NCI-H748 (cell line): ENCODE measurements around the gene ASNSD1.
"Not testable (repeated sequence)": the region's sequence is repeated elsewhere in the genome, so short reads cannot be mapped to it uniquely, and the experiment has no call there.

Experiments
- DNase-seq: peaks from one replicate; lab custom pipeline; 2025; ENCODE audit not compliant: unreplicated experiment; lab: John Stamatoyannopoulos, UW

The ASNSD1 gene

DNA sequence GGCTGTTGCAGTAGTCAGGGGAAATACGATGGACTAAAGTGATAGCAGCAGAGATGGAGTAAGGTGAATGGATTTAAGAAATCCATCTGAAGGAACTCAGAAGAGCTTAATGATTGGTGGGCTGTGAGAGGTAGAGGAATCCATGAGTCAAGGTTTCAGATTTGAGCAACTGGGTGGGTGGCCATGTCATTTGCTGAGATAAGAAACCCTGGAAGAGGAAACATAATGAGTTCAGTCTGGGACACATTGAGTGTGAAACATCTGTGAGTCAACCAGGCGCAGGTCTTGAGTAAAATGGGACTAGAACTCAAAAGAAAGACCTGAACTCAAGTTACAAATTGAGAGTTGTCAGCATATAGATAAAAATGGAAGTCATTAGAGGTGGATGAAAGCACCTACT is 19.7 kb upstream of the ASNSD1 start:
- no peak for DNase-seq

DNA sequence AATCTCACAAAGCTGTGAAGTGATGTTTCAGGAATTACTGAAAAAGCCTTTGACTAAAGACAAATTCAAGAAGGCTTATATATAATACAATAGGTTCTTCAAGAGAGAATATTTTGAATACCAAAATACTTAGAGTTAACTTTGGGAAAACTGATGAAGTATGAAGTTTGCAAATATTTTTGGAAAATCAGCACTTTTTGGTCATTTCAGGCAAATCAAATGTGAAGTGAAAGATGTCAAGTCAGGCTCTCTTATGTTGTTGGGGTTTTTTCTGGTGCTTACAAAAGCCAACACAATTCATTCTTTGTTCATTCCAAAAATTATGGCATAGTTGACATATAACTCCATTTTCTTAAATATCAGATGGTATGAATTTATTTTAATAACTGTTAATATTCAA is 14.7 kb upstream of the ASNSD1 start:
- no peak for DNase-seq

DNA sequence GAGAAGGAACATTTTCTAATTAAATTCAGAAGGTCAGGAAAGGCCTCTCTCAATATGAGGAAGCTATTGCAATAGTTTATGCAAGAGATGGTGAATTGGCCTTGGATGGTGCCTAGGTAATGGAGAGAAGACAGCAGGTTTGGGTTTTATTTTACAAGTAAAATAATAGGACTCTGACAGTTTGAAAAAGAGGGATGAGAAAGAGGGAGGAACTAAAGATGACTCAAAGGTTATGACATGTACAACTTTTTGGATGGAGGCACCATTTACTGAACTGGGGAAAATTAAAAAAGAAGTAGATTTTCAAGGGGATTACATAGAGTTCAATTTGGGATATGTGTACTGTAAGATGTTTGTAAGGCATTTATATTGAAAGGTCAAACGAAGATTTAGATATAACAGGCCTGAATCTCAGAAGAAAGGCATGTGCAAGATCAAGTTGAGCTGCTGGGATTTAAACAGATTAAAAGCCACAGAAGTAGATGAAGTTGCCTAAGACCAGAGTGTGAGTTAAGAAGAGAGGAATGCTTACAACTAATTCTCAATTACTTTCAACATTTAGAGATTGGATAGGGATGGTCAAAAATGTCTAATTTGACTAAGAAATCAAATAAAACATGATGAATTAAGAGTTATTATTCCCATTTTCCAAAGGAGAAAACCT is 12.3 kb upstream of the ASNSD1 start:
- DNase-seq, result no peak

DNA sequence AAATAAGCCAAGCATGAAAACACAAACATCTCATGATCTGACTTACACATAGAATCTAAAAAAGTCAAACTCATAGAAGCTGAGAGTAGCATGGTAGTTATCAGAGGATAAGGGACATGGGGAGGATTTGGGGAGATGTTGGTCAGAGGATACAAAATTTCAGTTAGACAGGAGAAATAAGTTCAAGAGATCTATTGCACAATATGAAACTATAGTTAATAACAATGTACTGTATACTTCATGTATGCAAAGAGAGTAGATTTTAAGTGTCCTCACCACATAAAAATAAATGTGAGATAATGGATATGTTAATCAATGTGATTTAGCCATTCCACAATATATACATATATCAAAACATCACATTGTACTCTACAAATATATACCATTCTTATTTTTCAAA is 10.0 kb upstream of the ASNSD1 start:
- DNase-seq, result no peak

DNA sequence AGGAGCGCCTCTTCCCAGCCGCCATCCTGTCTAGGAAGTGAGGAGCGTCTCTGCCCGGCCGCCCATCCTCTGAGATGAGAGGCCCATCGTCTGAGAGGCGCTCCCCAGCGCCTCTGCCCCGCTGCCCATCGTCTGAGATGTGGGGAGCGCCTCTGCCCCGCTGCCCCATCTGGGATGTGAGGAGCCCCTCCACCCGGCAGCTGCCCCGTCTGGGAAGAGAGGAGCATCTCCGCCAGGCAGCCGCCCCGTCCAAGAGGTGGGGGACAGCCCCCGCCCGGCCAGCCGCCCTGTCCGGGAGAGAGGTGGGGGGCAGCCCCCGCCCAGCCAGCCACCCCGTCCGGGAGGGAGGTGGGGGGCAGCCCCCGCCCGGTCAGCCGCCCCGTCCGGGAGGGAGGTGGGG is 7.8 kb upstream of the ASNSD1 start:
- DNase-seq, result not testable (repeated sequence)

DNA sequence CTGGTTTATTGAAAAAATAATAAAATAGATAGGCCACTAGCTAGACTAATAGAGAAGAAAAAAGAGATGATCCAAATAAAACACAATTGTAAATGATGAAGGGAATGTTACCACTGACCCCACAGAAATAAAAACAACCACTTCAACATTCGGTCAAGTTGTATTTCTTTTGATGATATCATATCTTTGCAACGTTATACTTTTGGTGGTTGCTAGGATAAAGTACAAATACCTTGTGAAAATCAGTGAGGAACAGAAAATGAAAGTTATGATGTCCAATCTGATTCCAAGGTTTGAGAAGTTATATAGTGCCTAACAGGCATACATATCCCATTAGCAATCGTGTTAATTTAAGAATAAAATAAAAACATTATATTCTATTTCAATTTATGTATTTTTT is 6.6 kb upstream of the ASNSD1 start:
- no peak for DNase-seq

DNA sequence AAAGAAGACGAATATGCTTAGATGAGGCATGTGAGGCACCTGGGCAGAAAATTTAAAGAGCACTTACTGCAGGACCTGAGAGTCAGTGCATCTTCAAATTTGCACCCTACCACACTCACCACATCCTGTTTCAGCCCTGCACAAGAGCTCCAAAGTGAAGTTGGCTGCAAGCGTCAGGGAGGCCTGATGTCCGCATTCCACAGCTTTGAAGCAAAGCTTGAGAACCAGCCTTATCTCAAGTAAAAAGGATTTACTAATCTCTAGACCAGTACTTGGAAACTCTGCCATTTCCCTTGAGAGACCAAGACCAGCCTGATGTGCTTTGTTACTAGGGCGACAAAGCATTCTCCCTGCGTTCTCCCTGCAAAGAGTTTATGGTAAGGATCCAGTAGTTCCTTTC is 3.4 kb upstream of the ASNSD1 start:
- DNase-seq, result no peak

DNA sequence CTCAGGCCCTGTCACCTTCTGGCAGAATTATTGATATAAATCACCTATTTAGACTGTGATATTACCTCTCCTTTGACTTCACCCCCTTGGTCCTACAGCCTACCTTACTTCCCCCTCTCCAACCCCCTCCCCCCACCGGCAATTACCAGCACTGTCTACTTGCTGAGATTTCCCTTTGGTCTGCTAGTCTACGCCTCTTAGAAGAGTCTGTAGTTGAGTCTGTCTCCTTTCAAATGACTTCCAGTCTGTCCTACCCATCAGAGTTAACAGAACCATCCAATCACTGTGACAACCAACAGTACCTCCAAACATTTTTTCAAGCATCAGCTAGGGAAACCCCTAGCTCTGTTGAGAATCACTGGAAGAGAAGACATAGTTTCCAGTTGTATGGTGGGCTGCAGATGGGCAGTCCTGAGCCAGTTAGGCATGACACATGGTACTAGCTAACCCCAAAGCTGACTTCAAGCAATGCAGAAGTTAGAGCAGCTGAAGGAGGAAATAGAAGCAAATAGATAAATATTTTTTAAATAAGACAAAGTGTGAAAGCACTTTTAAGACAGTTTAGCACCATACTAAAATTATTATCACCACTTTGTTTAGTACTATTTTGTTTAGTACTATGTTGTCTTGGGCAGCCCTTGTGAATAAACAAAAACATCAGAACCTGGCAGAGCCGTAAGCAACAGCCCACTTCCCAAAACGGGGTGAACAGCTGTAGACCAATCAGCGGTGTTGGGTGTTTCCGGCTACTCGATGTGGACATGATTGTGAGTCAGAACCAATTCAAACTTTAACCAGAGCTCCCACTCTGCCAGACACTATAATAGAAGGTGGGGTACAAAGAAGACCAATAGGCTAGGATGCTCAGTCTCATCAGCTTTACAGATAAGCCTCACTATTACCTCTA is 2.7 kb upstream of the ASNSD1 start:
- DNase-seq, result no peak

DNA sequence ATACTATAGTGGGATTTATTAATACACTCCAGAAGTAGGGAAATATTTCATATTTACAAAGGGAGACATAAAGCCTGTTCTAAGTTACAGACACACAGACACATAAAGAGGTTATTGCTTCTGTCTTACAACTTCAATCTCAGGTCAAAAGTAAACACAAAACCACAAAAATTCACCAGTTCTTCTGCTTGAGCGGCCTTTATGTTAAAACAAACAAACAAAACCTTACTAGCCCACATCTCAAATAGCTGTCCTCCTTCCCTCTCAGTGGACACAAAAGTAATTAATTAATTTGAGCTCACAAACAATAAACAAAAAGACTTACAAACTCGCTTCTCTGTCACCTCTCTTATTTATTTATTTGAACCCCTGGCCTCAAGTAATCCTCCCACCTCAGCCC is 1.5 kb upstream of the ASNSD1 start:
- DNase-seq, result no peak

DNA sequence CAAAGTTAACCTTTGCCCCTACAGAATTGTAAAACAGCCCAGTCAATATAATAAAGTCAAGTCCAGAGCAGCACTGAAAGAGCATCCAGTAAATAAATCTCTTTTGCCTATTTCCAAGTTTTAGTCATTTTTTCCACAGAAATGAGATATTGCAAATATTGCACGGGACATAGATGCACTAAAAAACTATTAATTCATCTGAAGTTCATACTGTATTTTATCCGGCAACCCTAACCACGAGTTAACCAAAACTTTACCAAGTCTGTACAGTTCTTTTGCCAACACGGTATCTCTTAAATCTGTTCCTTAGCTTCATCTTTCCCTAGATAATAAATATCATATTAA is 484 bp upstream of the ASNSD1 start:
- no peak for DNase-seq

DNA sequence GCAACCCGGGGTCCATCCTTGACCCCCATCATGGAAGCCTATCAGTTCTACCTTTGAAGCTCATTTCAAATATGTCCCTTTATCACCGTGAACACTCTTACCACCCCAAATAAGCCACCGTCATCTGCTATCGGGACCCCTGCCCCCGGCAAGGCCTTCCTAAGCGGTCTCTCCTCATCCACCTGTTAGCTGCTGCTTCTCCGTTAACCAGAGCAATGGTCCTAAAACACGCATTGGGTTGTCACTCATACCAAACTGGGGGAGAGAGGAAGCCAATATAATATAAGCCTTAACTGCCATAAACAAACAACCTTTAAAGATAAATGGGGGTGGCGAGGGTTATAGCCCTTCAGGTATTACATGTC is 680 bp downstream of the ASNSD1 start:
- peak; percentile 25 for DNase-seq

DNA sequence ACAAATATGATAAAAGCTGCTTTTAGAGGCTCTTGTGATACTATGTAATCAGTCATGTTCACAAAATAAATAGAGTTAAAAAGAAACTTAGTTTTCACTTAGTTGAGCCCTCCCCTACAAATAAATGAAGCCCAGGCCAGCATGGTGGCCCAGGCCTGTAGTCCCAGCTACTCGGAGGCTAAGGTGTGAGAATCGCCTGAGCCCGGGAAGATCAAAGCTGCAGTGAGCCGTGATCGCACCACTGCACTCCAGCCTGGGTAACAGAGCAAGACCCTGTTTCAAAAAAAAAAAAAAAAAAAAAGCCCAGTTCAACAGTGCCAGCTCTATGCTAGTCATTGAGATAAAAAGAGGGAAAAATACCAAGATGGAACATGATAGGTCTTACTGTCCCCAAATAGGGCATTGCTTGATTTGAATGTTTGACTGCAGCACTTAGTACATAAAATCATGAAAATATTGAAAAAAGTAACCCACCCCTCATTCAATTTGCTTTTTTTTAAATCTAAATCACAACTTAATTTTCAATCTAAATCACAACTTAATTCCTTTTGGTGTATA is 1.5 kb downstream of the ASNSD1 start:
- no peak for DNase-seq

DNA sequence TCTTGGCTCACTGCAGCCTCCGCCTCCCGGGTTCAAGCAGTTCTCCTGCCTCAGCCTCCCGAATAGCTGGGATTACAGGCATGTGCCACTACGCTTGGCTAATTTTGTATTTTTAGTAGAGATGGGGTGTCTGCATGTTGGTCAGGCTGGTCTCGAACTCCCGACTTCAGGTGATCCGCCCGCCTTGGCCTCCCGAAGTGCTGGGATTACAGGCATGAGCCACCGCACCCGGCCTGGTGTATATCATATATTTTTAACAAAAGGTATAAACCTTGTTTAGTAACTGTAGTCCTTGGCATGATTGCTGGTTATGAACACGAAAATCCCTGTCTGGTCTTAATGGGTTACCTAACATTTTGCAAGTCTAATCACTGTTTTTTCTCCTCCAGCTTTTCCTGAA is 2.1 kb downstream of the ASNSD1 start:
- not testable (repeated sequence) for DNase-seq

DNA sequence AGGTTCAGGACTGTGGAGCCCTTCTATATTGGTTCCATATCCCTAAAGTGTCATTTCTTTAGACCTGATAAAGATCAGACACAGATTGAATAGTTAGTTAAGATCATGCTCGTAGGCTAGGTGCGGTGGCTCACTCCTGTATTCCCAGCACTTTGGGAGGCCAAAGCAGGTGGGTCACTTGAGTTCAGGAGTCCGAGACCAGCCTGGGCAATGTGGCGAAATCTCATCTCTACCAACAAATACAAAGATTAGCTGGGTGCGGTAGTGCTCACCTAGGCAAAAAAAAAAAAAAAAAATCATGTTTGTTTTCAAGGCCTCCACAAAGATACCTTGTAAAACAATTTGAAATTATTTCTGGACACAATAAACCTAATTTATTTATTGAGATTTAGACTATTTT is 8.7 kb downstream of the ASNSD1 start:
- DNase-seq, result no peak

DNA sequence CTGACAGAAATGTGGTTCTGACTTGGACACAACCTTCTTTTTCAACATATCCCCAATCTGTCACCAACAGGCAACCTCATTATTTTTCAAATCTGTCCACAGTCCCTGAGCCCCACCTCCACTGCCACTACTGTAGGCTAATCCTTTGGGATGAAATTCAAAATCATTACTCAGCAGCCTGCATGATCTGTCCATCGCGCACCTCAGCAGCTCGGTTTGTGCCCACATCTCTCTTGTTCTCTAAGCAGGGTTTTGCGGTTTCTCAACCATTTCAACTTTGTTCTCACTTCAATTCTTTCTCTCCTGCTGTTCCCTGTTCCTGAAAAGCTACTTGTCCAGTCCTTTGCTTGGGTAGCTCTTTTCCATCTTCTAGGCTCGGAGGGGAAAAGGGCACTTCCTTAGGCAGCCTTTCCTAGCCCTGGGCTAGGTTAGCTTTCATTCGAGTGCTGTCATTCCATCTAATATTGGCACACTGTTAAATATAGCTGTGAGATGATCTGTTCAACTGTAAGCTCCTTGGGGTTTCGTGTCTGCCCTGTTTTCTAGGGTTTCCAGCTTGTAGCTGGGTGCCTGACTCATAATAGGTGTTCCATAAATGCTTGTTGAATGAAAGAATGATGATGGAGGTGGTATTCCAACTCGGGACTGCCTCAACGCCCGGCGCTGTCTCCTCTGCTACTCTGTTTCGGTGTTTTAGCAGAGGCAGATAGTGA is 12.6 kb downstream of the ASNSD1 start:
- DNase-seq, result no peak

DNA sequence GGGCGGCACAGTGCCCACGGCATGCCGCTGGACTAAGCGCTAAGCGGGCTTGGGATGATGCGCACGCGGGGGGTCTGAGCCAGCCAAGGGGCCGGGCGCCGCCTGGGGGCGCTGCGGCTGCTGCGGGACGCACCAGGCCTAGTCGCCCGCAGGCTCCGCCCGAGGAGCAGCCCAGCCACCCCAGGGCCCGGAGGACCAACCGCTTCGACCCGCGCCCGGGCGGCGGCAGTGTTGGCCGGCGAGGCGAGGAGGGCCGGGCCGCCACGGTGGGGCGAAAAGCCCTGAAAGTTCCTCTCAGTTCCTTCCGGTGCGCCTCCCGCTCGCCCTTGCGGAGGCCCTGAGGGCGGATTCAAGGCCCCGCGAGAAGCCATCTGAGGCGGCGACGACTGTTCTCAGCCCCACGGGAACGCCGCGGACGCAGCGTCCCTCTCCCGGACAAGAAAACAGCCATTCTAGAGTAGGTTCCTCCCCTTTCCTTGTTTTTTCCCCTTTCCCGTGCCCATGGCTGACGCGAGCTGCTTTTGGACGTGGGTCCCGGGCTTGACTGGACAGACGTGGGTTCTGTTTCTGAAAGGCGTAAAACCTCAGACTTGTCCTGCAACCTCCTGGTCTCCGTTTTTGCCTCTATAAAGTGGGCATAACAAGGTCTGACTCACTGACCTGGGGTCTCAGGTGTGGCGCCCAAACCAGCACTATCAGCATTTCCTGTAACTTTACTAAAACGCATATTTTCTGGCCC is 13.3 kb downstream of the ASNSD1 start, which contains the start of gene ANKAR:
Gene ANKAR, plus strand, starts transcription at position 297 of the 739 bp plus-strand sequence. CDS start 1,821 bp downstream, outside the sequence.
- DNase-seq, result peak; percentile 91

DNA sequence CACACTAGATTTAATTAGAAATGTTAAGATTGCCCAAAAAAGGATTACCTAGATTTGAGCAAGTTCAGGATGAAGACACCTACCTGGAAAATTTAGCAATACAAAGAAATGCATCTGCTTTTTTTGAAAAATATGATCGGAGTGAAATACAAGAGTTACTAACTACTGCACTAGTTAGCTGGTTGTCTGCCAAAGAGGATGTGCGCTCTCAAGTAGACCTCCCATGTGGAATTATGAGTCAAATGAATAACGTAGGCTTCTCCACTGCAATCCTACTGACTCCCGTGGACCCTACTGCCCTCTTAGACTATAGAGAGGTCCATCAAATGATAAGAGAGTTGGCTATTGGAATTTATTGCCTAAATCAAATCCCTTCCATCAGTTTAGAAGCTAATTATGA is 15.2 kb downstream of the ASNSD1 start:
- no peak for DNase-seq

DNA sequence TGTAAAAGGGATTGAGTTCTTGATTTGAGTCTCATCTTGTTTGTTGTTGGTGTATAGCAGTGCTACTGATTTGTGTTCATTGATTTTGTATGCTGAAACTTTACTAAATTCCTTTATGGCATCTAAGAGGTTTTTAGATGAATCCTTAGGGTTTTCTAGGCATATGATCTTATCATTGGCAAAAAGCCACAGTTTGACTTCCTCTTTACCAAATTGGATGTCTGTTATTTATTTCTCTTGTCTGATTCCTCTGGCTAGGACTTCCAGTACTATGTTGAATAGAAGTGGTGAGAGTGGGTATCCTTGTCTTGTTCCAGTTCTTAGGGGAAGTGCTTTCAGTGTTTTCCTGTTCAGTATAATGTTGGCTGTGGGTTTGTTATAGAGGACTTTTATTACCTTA is 18.0 kb downstream of the ASNSD1 start:
- DNase-seq, result no peak

DNA sequence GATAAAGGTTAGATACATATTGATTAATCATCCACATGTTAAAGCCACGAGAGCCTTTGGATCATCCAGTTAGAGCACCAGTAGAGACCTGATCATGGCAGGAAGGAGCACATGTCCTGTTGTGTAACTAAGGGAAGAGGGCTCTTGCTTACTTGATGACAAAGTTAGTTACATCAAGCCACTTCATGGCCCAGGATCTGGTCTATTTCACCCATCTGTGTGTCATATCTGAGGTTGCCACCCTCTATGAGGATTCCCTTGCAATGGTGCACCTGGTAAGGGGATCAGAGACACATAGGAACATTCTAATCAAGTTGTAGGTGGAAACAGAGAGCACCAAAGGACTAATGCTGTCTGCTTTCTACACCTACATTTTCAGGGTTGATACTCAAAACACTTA is 19.9 kb downstream of the ASNSD1 start:
- no peak for DNase-seq

DNA sequence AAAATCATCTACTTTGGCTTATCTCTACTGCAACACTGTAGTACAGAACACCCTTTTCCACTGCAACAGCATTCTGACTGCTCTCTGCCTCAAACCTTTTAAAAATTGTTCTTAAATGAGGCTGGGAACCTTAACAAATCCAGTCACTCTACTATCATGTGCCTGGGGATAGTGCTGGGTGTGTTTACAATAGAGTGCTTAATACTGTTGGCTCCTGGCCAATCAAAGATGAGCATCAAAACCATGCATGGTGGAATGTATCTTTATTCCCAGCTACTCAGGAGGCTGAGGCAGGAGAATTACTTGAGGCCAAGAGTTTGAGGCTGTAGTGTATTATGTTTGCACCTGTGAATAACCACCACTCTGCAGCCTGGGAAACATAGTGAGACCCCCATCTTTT is 20.6 kb downstream of the ASNSD1 start:
- DNase-seq, result no peak

DNA sequence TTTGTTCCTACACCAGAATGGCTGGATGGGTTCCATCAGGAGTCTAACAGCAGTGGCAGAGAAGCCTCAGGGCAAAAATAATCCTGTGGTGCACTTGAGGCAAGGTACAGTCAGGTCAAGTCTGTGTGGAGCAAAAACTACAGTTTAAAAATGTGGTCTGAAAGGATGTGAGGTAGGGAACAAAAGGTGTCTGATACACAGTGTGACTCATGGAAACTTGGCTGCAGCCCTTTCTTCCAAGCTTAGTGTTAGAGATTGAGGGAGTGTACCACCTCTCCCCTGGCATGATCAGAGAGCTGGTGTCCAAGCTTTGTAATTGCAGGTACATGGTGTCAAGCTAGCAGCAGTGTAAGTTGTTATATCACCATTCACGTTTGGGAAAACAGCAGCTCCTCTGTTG is 22.1 kb downstream of the ASNSD1 start:
- no peak for DNase-seq
